A673 (cell line): ENCODE data around the gene CLCN2.

Experiments
- EZH2 ChIP-seq: fragments of 200-600 bp; sonication (generic); IDR thresholded peaks from 2 replicates; pipeline ENCODE4 v1.6.1; 2017; ENCODE audit warnings: borderline replicate concordance, low read depth, mild to moderate bottlenecking, mixed read lengths, antibody characterized with exemption, low read length; ENCODE audit not compliant: poor library complexity, severe bottlenecking
- TF ChIP-seq, protein P1 (sequence below): fragments of 300-800, 200-600 bp; sonication (generic); conservative IDR thresholded peaks from 2 replicates; pipeline ENCODE4 v1.5.1; 2017; ENCODE audit warnings: low read depth, mild to moderate bottlenecking, antibody characterized with exemption, low read length, moderate library complexity, mixed read lengths

DNA sequence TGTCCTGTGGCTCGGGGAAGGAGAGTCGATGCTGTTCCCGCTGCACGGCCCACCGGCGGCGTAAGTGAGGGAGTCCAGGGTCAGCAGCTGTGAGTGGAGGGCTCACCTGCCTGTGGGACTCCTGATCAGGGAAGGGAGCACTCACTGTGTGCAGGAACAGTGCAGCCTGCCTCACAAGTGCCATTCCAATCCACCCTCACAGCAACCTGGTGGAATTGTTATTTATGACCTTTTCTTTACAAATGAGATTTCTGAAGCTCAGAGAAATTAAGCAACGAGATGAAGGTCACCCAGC is 27.5 kb upstream of the CLCN2 start:
- no peak for TF ChIP-seq EZH2
- TF ChIP-seq, protein P1, sequence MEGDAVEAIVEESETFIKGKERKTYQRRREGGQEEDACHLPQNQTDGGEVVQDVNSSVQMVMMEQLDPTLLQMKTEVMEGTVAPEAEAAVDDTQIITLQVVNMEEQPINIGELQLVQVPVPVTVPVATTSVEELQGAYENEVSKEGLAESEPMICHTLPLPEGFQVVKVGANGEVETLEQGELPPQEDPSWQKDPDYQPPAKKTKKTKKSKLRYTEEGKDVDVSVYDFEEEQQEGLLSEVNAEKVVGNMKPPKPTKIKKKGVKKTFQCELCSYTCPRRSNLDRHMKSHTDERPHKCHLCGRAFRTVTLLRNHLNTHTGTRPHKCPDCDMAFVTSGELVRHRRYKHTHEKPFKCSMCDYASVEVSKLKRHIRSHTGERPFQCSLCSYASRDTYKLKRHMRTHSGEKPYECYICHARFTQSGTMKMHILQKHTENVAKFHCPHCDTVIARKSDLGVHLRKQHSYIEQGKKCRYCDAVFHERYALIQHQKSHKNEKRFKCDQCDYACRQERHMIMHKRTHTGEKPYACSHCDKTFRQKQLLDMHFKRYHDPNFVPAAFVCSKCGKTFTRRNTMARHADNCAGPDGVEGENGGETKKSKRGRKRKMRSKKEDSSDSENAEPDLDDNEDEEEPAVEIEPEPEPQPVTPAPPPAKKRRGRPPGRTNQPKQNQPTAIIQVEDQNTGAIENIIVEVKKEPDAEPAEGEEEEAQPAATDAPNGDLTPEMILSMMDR: no peak
